ENCODE measurements around the gene NDNF.

Gene NDNF

GRCh38 chr4:121011138-121011537 lies 61.2 kb downstream of the NDNF start:
- no peak for DNase-seq

GRCh38 chr4:121009578-121010478 lies 62.5 kb downstream of the NDNF start:
- no peak for DNase-seq

DNA sequence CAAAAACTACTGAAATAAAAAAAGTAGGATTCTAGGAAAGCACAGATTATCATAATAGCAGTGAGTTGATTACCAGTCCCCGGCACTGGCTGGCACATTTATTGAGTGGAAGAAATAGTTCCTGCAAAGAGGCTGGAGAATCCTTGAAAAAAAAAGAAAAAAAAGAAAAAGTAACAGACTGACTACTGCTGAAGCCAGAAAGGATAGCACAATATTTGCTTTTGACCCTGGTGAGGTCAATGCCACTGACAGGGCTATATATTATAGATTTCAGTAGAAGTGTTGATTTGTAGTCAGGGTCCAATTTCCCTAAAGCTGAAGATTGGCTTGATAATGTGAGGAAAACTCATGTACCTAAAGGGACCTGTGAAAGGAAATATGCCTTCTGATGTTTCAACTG lies 64.7 kb downstream of the NDNF start:
- no peak for DNase-seq

DNA sequence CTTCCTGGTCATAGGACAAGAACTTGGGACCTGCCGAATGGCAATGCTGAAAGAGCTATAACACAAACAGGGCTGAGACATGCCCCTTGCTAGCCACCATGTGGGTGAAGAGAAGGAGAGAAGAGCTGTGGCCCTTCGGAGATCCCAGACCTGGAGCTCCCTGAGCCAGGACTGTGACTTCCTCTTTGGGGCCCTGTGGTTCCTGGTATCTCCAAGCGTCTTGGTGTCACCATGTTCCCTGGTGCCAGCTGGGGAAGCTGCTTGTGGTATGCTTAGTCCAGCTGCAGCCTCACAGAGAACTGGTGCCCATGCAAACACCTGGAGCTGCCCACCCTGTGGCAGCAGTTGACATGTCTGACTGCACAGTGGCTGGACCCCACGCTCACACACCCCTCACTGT lies 68.5 kb downstream of the NDNF start:
- DNase-seq = no peak

GRCh38 chr4:120995266-120996010 lies 76.9 kb downstream of the NDNF start:
- DNase-seq = no peak

GRCh38 chr4:120994521-120994920 lies 77.8 kb downstream of the NDNF start:
- no peak for DNase-seq

- DNase-seq = no peak
These were observed 80.5 kb downstream of the NDNF start for GRCh38 chr4:120991885-120992284.

DNA sequence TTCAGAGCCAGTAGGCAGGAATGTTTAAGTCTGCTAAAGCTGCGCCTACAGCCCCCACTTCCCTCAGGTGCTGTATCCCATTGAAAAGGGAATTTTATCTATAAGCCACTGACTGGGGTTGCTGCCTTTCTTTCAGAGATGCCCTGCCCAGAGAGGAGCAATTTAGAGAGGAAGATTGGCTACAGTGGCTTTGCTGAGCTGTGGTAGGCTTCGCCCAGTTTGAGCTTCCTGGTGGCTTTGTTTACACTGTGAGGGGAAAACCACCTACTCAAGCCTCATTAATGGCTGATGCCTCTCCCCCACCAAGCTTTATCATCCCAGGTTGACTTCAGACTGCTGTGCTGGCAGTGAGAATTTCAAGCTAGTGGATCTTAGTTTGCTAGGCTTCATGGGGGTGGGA lies 82.1 kb downstream of the NDNF start:
- DNase-seq = no peak

All from DMS153 (cell line).